Left cardiac atrium (tissue), 4 donors: ENCODE measurements around the gene PPIL6. TPM values are rescaled to one million over a fixed set of nuclear protein-coding genes. Genes with fewer than 3 reads are reported as not detected.
"Not testable (repeated sequence)": the region's sequence is repeated elsewhere in the genome, so short reads cannot be mapped to it uniquely, and the experiment has no call there.

ENCODE experiments used
- ATAC-seq, 2 donors: fragments of 200-7000 bp; cut with Tn5 transposase; one replicate each; pipeline ENCODE4 v1.9.1; 2020; ENCODE audit warnings: mild to moderate bottlenecking in 2 of 2, moderate library complexity in 2 of 2
- DNase-seq: peaks from one replicate; pipeline ENCODE4 v3.0.0-alpha.2; 2020
- intact Hi-C, 2 donors: fragments of 100-400 bp; cut with DNase I; formaldehyde crosslinking; loops; one replicate each; pipeline versions ENCODE4 v1.14.1 to v1.15.1; 2022 to 2023
- total RNA-seq, 2 donors: library from RNA; stranded (reverse); fragmentation: NEBNext Ultra II Directional; extraction: Animal tissue kit (Norgen Biotek cat#: 25700); gene quantifications; one replicate each; pipeline ENCODE4 v1.2.1, GENCODE V29; 2021
- donor health status: DM: no; HTN: yes; CAD: no.
- donor health status: DM: no; HTN: yes; CAD: no; lungs with severe emphysema.
- donor health status: DM: yes; HTN: yes; CAD: no.
- donor health status: Dilated cardiomyopathy.

PPIL6 gene
- total RNA-seq, 2 donors from 2014 or later = 3.0 to 3.5 TPM

DNA sequence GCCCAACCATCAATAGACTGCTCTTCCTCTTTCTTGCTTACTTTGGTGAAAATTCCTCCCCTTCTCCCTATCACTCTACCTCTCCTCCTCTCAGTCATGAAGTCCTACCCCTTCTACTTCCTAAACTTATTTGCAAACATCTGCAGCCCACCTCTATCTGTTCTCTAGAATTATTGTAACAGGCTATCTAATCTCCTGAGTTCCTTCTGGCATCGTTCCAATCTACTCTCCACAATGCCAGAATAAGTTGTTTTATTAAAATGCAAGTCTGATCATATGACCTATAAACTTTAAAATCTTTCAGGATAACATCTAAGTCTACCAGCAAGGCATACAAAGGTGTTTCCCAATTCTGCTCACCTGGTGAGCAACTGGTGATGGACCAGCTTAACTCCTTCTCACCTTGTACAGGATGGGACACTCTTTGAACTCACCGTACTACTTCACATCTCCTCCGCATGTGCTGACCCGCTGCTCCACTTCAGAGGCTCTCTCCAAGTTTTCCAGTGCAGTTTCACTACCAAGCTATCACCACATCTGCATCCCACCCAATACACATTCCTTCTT lies 66.0 kb downstream of the PPIL6 start:
- no peak for ATAC-seq
- intact Hi-C loops = no loop called here
- DNase-seq = no peak

DNA sequence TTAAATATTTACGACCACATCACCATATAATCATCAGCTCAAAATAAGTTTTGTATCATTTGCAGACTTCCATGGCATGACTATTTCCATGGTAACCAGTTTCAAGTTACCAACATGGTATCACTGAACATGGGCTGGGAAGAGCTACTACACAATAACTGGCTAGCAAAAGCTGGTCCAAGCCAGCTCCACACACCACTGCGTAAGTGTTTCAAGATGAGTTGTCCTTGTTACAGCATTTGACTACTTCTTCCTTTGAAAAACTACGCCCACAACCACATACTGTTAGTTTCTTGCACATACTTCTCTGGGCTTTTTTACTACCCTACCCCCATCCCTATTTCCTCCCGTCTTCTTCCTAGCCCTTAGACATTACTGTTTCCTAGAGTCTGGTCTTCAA lies 66.7 kb downstream of the PPIL6 start:
- DNase-seq = no peak
- intact Hi-C loops = no loop called here
- peak in 1 of 2 donors; percentile 47 for ATAC-seq

DNA sequence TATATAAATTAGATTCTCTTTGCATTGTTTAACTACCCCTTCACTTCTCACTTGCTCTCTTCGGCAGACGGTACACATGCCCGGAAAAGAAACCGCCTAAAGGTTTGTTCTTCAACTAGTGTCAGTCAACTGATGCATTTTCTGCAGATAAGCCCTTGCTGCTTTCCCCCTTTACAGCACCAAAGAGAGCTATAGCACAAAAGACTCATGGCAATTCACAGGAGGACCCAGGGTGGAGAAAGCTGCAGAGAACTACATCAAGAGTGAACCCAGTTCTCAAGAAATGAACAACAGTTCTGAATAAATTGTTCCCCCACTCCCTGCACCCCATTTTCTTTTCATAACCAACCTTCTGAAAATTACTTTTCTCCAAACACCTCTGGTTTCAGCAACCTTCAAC lies 67.1 kb downstream of the PPIL6 start:
- no peak for ATAC-seq
- intact Hi-C loops = no loop called here
- no peak for DNase-seq

DNA sequence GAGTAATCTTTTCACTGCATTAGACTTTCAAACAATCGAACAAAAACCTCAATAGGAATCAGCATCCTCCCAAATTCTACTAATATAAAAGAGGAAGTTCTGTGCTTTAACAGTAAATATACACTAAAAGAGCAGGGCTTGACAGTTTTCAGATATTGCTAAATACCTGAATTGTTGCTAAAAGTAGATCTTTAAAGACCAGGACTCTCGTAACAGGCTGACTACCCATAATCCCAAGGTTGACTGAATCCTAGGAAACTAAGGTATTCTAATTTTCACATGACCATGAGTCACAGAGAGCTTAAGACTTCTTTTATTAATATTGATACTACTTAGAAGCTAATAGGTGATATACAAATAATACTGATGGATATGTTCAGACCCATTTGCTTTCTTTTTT lies 68.3 kb downstream of the PPIL6 start:
- intact Hi-C loops = no loop called here
- ATAC-seq (no peak), DNase-seq (no peak)

DNA sequence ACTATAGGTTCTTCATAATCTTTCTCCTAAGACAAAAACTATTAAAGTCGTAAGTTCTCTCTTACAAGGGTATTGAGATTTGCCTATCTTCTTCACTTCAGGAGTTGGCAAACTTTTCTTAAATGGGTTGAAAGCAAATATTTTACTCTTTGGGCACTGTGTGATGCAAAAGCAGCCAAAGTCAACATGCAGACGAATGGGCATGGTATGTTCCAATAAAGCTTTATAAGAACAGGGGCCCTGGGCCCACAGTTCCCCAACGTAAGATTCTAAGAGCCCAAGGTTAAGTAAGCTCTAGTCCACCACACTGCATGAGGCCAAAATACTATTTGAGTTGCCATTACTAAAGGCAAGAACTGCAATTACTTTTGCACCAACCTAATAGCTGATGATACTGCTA lies 69.6 kb downstream of the PPIL6 start:
- DNase-seq (no peak), ATAC-seq (no peak)
- intact Hi-C loops = no loop called here

DNA sequence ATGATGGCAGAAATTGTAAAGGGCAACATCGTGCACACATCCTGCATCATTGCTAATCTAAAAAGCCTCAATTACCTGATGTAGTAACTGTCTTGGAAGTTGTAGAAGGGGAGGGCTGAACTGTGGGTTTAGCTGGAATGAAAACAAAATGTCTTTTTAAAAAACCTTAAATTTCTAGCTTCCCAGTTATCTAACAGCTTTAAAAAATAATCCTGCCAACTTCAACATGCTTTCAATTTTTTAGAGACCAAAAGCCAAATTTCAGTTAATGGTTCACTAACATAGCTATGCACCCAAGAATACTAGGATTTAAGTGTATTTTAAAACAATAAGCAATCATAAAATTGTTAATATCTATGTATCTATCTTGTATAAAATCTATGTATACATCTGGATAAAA lies 70.1 kb downstream of the PPIL6 start:
- ATAC-seq = no peak
- intact Hi-C loops = no loop called here
- DNase-seq = no peak

DNA sequence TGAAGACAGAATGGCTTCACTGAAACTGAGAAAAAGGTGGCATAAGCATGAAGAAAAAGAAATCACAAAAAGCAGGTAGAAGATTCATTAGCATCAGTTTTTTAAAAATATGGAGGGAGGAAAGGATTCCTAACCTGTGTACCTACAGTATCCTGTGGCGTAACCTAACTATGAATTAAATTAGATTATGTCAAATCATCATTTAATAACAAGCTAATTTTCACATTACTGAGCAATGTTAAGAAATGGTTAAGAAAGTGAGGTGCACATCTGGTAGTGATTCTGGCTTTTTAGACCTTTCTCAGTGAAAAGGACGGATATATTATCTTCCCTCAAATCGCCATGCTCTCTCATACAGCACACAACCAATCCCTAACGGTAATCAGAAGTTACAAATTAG lies 70.7 kb downstream of the PPIL6 start:
- ATAC-seq (no peak), DNase-seq (no peak)
- intact Hi-C loops = no loop called here

DNA sequence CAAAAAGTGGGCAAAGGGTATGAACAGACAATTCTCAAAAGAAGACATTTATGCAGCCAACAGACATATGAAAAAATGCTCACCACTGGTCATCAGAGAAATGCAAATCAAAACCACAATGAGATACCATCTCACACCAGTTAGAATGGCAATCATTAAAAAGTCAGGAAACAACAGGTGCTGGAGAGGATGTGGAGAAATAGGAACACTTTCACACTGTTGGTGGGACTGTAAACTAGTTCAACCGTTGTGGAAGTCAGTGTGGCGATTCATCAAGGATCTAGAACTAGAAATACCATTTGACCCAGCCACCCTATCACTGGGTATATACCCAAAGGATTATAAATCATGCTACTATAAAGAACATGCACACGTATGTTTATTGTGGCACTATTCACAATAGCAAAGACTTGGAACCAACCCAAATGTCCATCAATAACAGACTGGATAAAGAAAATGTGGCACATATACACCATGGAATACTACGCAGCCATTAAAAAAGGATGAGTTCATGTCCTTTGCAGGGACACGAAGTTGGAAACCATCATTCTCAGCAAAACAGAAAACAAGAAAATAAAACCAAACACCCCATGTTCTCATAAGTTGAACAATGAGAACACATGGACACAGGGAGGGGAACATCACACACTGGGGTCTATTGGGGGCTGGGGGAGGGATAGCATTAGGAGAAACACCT lies 75.9 kb downstream of the PPIL6 start:
- DNase-seq, intact Hi-C loops, ATAC-seq: not testable (repeated sequence)

DNA sequence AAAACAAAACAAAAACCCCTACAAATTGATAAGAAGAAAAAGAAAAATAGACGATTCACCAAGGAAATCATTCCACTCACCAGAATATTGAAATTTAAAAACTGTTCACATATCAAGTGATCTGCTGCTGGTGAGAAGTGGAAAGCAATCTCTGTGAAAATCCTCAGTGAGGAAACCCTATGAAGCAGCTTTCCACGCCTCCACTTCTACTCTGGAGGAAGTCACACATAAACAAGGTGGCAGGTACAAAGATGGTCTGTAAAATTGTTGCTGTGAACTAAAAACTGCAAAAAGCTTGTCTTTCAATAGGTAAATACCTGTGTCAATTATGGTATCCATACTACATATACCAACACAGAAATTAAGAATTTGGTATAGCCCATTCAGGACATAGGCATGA lies 76.7 kb downstream of the PPIL6 start:
- intact Hi-C loops = no loop called here
- DNase-seq (no peak), ATAC-seq (no peak)

DNA sequence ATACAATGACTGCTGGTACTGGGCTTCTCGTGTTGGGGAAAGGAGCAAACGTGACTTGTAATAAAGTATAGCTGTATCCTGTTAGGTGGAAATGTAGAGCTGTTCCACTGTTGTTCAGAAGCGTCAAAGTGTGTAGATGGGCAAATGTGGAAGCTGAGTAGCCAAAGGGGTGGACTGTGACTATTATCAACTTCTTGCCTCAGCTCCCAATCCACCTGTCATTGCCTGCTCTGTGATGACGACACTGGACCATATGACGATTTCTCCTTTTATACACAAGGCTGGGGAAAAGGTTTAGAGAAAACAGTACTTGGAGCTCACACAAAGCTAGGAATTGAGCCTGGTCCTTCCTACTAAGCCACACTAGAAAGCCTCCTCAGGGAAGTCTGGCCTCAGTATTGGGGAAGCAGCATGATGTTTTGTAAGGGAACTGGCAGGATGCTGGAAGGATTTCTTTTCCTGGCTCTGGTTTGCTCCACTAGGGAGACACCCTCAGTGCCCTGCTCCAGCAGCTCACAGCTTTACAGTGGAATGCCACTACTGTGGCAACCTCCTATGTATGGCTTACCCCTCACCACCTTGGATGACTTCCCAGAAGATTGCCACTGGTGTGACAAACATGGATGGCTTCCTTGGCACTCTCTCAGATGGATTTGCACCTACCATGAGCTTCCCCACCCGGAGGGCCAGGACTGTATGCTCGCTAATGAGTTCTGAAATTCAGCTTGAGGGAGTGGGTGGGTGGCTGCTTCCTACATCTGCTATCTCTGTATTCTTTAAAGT lies 78.1 kb downstream of the PPIL6 start:
- ATAC-seq (peak; percentile 81), DNase-seq (no peak)
- intact Hi-C loops = no loop called here

DNA sequence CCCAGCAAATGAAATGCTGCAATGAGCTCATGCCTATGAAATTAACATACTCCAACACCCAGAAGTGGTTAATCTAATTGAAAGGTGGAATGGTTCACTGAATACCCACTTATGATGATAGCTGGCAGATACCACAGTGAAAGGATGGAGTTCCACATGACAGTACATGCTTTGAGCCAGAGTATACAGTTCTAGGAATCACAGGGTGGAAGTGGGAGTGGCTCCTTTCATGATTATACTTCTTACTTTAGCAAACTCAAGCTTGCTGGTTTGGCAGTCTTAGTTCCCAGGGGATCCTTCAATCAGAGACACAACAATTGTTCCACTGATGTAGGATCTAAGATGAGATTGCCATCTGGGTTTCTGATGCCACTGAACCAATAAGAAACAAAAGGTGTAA lies 79.6 kb downstream of the PPIL6 start:
- no peak for ATAC-seq
- intact Hi-C loops = no loop called here
- DNase-seq = no peak

DNA sequence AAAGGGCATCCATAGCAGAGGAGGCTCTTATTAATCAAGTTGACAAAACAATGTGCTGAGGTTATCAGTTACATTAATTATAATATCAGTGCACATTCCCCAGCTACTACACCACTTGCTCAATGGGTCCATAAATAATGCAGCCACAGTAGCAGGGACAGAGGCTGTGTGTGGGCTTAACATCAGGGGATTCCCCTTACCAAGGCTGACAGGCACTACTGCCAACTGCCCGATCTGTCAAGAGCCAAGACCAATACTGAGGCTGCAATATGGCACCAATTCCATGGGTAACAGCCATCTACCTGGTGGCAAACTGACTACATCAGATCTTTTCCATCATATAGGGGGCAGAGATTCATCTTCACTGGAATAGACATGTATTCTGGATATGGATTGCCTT lies 80.1 kb downstream of the PPIL6 start:
- DNase-seq = no peak
- intact Hi-C loops = no loop called here
- ATAC-seq = no peak

DNA sequence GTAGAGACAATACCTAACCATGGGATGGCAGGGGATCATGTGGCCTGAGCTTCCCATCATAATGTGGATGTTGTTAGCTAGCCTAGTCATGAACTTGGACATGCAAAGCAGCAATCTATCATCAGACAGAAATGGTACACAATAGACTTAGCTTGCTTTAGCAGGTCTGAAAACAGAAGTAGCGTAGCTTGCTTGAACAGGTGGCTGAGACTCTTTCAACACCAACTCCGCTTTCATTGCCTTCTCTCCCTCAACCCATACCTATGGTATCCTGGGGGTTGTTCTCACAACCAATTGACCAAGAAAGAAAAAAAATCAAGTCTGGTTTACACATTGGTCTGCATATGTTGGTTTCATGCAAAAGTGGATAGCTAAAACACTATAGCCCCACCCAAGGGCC lies 81.2 kb downstream of the PPIL6 start:
- intact Hi-C loops = no loop called here
- no peak for DNase-seq
- ATAC-seq = no peak

DNA sequence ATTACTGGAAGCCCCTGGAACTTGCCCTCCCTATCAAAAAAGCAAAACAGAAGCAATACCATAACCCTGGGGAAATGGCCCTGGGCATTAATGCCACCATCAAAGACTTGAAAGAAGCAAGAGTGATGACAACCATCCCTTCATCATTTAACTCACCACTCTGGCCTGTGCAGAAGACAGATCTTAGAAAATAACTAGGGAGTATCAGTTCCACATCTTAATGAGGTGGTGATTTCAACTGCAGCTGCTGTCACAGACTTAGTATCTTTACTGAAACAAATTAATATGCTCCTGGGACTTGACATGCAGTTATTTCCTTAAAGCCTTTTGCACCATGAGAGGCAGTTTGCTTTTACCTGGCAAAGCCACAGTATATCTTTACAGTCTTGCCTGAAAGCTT lies 82.2 kb downstream of the PPIL6 start:
- ATAC-seq = no peak
- intact Hi-C loops = no loop called here

DNA sequence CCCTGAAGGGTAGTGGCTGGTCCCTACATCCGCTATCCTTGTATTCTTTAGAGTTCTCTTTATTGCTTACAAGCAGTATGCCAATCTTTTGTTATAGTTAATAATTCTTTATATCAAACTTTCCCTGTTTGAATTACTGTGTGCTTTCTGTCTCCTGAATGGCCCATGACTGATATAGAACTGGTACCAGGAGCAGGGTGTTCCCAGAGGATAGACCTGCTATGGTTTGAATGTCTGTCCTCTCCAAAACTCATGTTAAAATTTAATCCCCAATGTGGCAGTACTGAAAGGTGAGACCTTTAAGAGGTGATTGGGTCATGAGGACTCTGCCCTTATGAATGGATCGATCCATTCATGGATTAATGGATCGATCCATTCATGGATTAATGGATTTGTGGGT lies 84.2 kb downstream of the PPIL6 start:
- no peak for ATAC-seq
- no peak for DNase-seq
- intact Hi-C loops = no loop called here

More for the DNA sequence above, 82.2 kb downstream of the PPIL6 start:
- DNase-seq = no peak

DNA sequence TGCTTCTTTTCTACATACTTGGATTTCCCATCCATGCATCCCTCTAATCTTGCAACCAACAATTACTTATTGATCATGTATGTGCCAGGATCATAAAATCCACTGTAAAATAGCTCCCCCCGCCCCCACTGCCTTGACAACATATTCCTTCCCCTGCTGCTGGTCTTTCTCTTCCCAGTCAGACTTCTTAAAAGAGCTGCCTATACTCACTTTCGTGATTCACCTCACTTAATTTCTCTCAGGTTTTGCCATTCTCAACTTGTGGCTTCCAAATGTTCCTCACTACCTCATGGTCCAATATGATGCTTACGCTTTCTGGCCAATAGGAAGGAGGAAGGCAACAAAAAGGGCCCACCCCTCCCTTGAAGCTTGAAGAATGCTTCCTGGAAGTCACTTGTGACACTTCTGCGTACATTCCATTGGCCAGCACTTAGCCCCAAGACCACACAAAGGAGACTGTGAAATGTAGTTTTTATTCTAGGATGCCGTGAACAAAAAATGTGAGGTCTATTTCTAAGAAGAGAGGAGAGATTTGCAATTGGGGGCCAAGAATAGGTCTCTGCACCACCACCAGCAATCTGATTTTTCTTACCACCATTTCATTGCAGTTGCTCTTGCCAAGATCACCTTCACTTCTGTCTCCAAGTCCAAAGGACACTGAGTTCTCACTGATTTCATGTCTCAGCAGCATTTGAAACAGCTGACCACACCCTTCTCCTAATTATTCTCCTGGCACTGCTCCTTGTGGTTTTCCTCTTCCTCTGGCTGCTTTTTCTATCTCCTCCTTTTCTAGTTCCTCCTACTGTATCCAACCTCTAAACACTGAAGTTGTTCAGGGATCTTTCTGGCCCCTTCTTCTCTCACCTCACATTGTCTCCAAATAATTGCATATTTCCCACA lies 88.9 kb downstream of the PPIL6 start:
- intact Hi-C loops = no loop called here
- ATAC-seq (peak in 1 of 2 donors; percentile 15), DNase-seq (no peak)

DNA sequence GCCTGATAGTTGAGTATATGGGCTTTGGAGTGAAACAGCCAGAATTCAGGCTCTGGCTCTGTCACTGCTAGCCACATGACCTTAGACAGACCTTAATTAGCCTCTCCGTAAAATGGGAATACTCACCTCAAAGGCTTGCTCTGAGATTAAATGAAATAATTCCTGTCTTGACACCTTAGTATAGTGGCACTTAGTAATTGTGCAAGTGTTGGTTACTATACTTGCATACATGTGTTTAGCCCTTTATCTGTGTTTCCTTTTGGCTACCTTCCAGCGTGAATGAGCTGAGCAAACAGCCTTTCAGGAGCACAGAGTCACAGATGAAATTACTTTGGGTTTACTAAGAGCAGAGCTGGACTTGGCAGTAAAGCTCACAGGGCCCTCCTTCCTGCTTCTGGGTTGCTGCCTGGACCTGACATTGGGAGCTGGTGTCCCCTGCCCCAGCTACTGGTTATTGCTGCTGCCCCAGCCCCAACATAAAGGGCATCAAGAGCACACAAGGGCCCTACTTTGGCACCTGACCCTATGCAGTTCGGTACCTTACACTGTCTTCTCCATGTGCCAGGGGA lies 90.9 kb downstream of the PPIL6 start:
- DNase-seq = peak; percentile 31
- peak; percentile 81 to 87 for ATAC-seq
- intact Hi-C loops = no loop called here

DNA sequence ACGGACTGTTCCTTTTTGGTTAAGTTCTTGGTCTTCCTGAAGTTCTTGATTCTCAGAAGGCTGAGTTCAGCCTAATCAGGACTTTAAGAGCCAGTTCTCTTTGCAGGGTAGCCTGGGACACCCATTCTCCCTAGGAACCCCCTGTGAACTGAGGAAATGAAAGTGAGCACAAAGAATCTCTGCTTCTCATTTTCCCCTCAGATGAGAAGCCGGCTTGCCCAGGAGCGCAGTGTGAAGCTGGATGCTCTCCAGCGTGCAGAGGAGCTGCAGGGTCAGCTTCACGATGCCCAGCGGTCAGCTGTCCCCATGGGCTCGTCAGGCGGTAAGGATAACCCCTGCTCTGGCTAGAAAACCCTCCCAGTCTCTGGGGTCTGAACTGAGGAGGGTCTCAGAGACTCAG lies 92.2 kb downstream of the PPIL6 start:
- DNase-seq (no peak), ATAC-seq (peak in 1 of 2 donors; percentile 17)
- intact Hi-C loops = no loop called here

DNA sequence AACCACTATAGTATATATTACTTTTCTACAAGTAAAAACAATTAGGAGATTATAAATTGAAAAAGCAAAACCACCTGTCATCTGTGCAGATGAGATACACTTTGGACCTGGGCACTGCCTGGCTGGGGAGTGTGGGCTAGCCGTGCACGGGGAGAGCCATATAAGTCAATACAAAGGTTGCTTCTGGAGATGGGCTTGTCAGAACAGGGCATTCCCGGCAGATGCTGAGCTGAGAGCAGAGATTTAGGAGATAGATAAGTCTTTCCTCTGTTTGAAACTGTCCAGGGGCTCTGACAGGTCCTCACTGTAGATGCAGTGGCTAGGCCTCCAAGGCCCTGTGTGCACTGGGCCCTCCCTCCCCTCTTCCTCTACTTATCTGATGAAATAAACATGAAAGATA lies 92.6 kb downstream of the PPIL6 start:
- DNase-seq = no peak
- intact Hi-C loops = no loop called here
- ATAC-seq = no peak
